ENCODE data around the gene CHST14.

Gene CHST14

DNA sequence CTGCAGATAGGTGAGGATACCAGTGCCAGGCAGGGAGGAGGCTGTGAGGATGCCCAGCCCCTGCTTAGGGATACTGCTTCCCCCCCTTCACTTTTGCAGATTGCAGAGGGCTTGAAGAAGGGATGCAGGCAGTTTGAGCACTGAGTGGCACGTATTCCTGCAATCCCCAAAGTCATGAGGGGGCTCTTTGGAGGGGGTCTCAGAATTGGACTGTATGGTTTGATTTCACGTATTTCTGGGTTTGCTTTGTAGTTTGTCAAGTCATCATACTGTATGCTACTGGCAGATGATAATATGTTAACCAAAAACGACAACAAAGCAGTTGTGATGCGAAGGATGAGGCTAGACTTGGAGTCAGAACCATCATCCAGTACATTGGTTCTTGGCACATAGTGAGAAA is 28.1 kb downstream of the CHST14 start:
- no peak for TF ChIP-seq POLR2AphosphoS5 (IDR thresholded peaks at IDR 0.05; ENCODE audit: low read depth, low read length)
- TF ChIP-seq, protein P1, sequence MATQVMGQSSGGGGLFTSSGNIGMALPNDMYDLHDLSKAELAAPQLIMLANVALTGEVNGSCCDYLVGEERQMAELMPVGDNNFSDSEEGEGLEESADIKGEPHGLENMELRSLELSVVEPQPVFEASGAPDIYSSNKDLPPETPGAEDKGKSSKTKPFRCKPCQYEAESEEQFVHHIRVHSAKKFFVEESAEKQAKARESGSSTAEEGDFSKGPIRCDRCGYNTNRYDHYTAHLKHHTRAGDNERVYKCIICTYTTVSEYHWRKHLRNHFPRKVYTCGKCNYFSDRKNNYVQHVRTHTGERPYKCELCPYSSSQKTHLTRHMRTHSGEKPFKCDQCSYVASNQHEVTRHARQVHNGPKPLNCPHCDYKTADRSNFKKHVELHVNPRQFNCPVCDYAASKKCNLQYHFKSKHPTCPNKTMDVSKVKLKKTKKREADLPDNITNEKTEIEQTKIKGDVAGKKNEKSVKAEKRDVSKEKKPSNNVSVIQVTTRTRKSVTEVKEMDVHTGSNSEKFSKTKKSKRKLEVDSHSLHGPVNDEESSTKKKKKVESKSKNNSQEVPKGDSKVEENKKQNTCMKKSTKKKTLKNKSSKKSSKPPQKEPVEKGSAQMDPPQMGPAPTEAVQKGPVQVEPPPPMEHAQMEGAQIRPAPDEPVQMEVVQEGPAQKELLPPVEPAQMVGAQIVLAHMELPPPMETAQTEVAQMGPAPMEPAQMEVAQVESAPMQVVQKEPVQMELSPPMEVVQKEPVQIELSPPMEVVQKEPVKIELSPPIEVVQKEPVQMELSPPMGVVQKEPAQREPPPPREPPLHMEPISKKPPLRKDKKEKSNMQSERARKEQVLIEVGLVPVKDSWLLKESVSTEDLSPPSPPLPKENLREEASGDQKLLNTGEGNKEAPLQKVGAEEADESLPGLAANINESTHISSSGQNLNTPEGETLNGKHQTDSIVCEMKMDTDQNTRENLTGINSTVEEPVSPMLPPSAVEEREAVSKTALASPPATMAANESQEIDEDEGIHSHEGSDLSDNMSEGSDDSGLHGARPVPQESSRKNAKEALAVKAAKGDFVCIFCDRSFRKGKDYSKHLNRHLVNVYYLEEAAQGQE (IDR thresholded peaks at IDR 0.05; ENCODE audit: insufficient read depth in 1 of 2, low read depth in 2 of 2, low read length in 2 of 2): no peak
- TF ChIP-seq TAF1 (IDR thresholded peaks at IDR 0.05; ENCODE audit: borderline replicate concordance, insufficient read depth, low read length): no peak
- no peak for TF ChIP-seq SIN3A (IDR thresholded peaks at IDR 0.05; ENCODE audit: borderline replicate concordance, insufficient read depth, low read length)
- TF ChIP-seq FOXP2 (optimal IDR thresholded peaks at IDR 0.05; ENCODE audit: borderline replicate concordance, extremely low read depth, extremely low read length, insufficient read depth): no peak

- TF ChIP-seq POLR2AphosphoS5 (IDR thresholded peaks at IDR 0.05; ENCODE audit: low read depth, low read length) (no peak), FOXP2 (optimal IDR thresholded peaks at IDR 0.05; ENCODE audit: borderline replicate concordance, extremely low read depth, extremely low read length, insufficient read depth) (no peak), TAF1 (IDR thresholded peaks at IDR 0.05; ENCODE audit: borderline replicate concordance, insufficient read depth, low read length) (no peak), SIN3A (IDR thresholded peaks at IDR 0.05; ENCODE audit: borderline replicate concordance, insufficient read depth, low read length) (no peak)
- TF ChIP-seq, protein P1 (IDR thresholded peaks at IDR 0.05; ENCODE audit: insufficient read depth in 1 of 2, low read depth in 2 of 2, low read length in 2 of 2): no peak
These were observed 29.1 kb downstream of the CHST14 start for GRCh38 chr15:40499931-40500330.

- TF ChIP-seq TAF1 (IDR thresholded peaks at IDR 0.05; ENCODE audit: borderline replicate concordance, insufficient read depth, low read length) (no peak), POLR2AphosphoS5 (IDR thresholded peaks at IDR 0.05; ENCODE audit: low read depth, low read length) (no peak), SIN3A (IDR thresholded peaks at IDR 0.05; ENCODE audit: borderline replicate concordance, insufficient read depth, low read length) (no peak), FOXP2 (optimal IDR thresholded peaks at IDR 0.05; ENCODE audit: borderline replicate concordance, extremely low read depth, extremely low read length, insufficient read depth) (no peak)
- TF ChIP-seq, protein P1 (IDR thresholded peaks at IDR 0.05; ENCODE audit: insufficient read depth in 1 of 2, low read depth in 2 of 2, low read length in 2 of 2): no peak
These were observed 30.0 kb downstream of the CHST14 start for GRCh38 chr15:40500568-40501330.

DNA sequence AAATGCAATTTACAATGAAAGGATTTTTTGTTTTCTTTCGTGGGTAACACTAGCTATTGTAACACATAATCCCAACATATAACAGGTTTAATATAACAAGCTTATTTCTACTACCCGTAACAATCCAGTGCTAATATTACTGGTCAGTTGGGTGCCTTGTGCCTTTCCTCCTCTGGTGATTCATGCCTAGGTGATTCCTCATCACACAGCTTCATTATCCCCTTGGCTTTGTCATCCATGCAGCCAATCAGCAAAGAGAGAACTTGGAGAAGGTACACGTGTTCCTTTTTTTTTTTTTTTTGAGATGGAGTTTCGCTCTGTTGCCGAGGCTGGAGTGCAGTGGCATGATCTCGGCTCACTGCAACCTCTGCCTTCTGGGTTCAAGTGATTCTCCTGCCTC is 30.7 kb downstream of the CHST14 start:
- TF ChIP-seq FOXP2 (optimal IDR thresholded peaks at IDR 0.05; ENCODE audit: borderline replicate concordance, extremely low read depth, extremely low read length, insufficient read depth) (no peak), SIN3A (IDR thresholded peaks at IDR 0.05; ENCODE audit: borderline replicate concordance, insufficient read depth, low read length) (no peak), TAF1 (IDR thresholded peaks at IDR 0.05; ENCODE audit: borderline replicate concordance, insufficient read depth, low read length) (no peak), POLR2AphosphoS5 (IDR thresholded peaks at IDR 0.05; ENCODE audit: low read depth, low read length) (no peak)
- TF ChIP-seq, protein P1 (IDR thresholded peaks at IDR 0.05; ENCODE audit: insufficient read depth in 1 of 2, low read depth in 2 of 2, low read length in 2 of 2): no peak
